CD4-positive, alpha-beta T cell (primary cell): ENCODE data around the gene DNPH1. TPM values are rescaled to one million over a fixed set of nuclear protein-coding genes. Genes with fewer than 3 reads are reported as not detected.

Experiments used
- ATAC-seq: fragments of 200-7000 bp; cut with Tn5 transposase; one replicate; pipeline ENCODE4 v1.10.0; 2022; ENCODE audit warnings: mild to moderate bottlenecking; ENCODE audit not compliant: poor library complexity
- CTCF ChIA-PET: fragments of 350-600 bp; sonication (Branson Sonifier 250); formaldehyde crosslinking; loops from one replicate; lab custom pipeline; 2021; ENCODE audit warnings: antibody characterized with exemption, inconsistent platforms; lab: Charles Lee
- POLR2A ChIA-PET: fragments of 350-600 bp; sonication (Branson Sonifier 250); formaldehyde crosslinking; loops from one replicate; lab custom pipeline; 2021; ENCODE audit warnings: antibody characterized with exemption, inconsistent platforms; lab: Charles Lee
- DNase-seq, 14 experiments: peaks; one replicate each; pipeline ENCODE4 v3.0.0-alpha.2; 2013 to 2020; ENCODE audit warnings: mixed read lengths in 2 of 14
- H3K27ac ChIP-seq, 2 donors: one replicate each; pipeline versions ENCODE4 v1.5.1 to v1.7.0; 2013; ENCODE audit warnings: low read length in 2 of 2, low read depth in 1 of 2, mild to moderate bottlenecking in 1 of 2
- H3K27me3 ChIP-seq, 2 experiments: 1 replicate in 1 of 2; 2 replicates in 1 of 2; pipeline versions ENCODE4 v1.6.1 to v1.7.0; 2013; ENCODE audit warnings: low read length in 2 of 2, control low read depth in 1 of 2, mild to moderate bottlenecking in 1 of 2, moderate library complexity in 1 of 2; ENCODE audit not compliant: insufficient read depth in 2 of 2, control insufficient read depth in 1 of 2
- H3K36me3 ChIP-seq: one replicate; pipeline ENCODE4 v1.6.1; 2013; ENCODE audit warnings: low read length, control low read depth; ENCODE audit not compliant: insufficient read depth
- H3K4me1 ChIP-seq: one replicate; pipeline ENCODE4 v1.6.1; 2013; ENCODE audit warnings: low read length, control low read depth; ENCODE audit not compliant: insufficient read depth
- H3K4me3 ChIP-seq: one replicate; pipeline ENCODE4 v1.5.1; 2013; ENCODE audit warnings: mild to moderate bottlenecking, low read length, moderate library complexity
- H3K9me3 ChIP-seq, 2 experiments: 1 replicate in 1 of 2; 2 replicates in 1 of 2; pipeline versions ENCODE4 v1.6.1 to v1.7.0; 2013; ENCODE audit warnings: low read length in 2 of 2, mild to moderate bottlenecking in 2 of 2, control low read depth in 1 of 2, moderate library complexity in 1 of 2; ENCODE audit not compliant: control insufficient read depth in 1 of 2, insufficient read depth in 1 of 2
- H3K27ac Mint-ChIP-seq: one replicate; pipeline ENCODE4 v1.8.0; 2020; ENCODE audit warnings: mixed read lengths
- H3K27me3 Mint-ChIP-seq: one replicate; pipeline ENCODE4 v1.8.0; 2021; ENCODE audit warnings: mixed read lengths
- H3K36me3 Mint-ChIP-seq: one replicate; pipeline ENCODE4 v1.8.0; 2021; ENCODE audit warnings: low read depth, mixed read lengths
- H3K4me1 Mint-ChIP-seq: one replicate; pipeline ENCODE4 v1.8.0; 2021; ENCODE audit warnings: low read depth, mixed read lengths
- H3K4me3 Mint-ChIP-seq: one replicate; pipeline ENCODE4 v1.8.0; 2020; ENCODE audit warnings: mild to moderate bottlenecking, mixed read lengths
- H3K9me3 Mint-ChIP-seq: one replicate; pipeline ENCODE4 v1.8.0; 2020; ENCODE audit warnings: mixed read lengths
- intact Hi-C, 2 experiments: fragments of 100-400 bp; cut with DNase I in 1 of 2; cut with micrococcal nuclease in 1 of 2; formaldehyde crosslinking; loops; one replicate each; pipeline versions ENCODE4 v1.15.1 to v1.9.0; 2023 to 2025; cut with DNase I, micrococcal nuclease
- total RNA-seq, 174 experiments: library from RNA in 2 of 174; stranded (reverse) in 2 of 174; gene quantifications; one replicate each; pipeline ENCODE4 v1.2.3 and lab custom pipeline; 2021 to 2026
- TF ChIP-seq, protein P1 (sequence below): fragments of 200-600 bp; IDR thresholded peaks from one replicate; pipeline ENCODE4 v1.8.0; 2022; ENCODE audit warnings: antibody characterized with exemption, mild to moderate bottlenecking

The DNPH1 gene
- total RNA-seq, 2 experiments from 2014 or later: 27.3 to 30.6 TPM

DNA sequence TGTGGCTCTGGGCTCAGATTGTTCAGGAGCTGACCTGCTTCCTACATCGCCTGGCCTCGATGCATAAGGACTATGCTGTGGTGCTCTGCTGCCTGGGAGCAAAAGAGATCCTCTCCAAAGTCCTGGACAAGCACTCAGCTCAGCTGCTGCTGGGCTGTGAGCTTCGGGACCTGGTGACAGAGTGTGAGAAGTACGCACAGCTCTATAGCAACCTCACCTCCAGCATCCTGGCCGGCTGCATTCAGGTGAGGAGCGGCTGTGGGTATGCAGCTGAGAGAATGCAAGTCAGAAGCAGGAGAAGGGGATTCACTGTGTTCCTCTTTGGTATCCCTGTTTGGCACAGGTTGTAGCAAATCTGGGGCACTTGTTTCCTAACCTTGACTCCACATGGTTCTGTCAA is 29.4 kb downstream of the DNPH1 start:
- Histone ChIP-seq H3K4me3 (no peak overlapping the region), H3K27ac (no peak overlapping the region), H3K36me3 (peaks cover 74% of the 10 kb centered on the region), H3K9me3 (no peaks in the 10 kb centered on the region), H3K4me1 (no peaks in the 10 kb centered on the region), H3K27me3 (no peaks in the 10 kb centered on the region)
- peak in 1 of 14 experiments; percentile 8 for DNase-seq
- H3K9me3 Mint-ChIP-seq: no peaks in the 10 kb centered on the region
- no peak overlapping the region for H3K27ac Mint-ChIP-seq
- intact Hi-C loops: no loop called here
- no peak overlapping the region for H3K4me3 Mint-ChIP-seq
- TF ChIP-seq, protein P1, sequence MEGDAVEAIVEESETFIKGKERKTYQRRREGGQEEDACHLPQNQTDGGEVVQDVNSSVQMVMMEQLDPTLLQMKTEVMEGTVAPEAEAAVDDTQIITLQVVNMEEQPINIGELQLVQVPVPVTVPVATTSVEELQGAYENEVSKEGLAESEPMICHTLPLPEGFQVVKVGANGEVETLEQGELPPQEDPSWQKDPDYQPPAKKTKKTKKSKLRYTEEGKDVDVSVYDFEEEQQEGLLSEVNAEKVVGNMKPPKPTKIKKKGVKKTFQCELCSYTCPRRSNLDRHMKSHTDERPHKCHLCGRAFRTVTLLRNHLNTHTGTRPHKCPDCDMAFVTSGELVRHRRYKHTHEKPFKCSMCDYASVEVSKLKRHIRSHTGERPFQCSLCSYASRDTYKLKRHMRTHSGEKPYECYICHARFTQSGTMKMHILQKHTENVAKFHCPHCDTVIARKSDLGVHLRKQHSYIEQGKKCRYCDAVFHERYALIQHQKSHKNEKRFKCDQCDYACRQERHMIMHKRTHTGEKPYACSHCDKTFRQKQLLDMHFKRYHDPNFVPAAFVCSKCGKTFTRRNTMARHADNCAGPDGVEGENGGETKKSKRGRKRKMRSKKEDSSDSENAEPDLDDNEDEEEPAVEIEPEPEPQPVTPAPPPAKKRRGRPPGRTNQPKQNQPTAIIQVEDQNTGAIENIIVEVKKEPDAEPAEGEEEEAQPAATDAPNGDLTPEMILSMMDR: no peak
- no peak for ATAC-seq
- CTCF ChIA-PET: no interaction called here
- peaks cover 66% of the 10 kb centered on the region for H3K36me3 Mint-ChIP-seq
- no peaks in the 10 kb centered on the region for H3K4me1 Mint-ChIP-seq
- H3K27me3 Mint-ChIP-seq: no peaks in the 10 kb centered on the region
- POLR2A ChIA-PET: no interaction called here

DNA sequence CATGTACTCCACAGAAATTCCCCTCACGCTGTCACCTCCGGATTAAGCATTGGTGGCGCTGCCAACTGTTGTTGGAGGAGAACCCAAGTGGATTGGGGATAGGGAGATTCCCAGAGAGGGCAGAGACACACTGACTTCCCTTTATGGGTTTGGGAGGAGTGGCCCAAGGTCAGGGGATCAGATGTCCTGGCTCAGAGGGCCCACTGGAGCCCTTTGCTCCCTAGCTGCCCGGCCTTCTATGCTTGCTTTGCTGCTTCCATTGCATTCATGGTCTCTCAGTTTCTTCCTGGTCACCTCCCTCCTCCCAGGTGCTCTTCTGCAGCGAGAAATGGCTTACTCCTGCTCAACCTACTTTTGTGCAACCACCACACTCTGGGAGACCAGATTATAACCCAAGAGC is 32.9 kb downstream of the DNPH1 start:
- ChIA-PET CTCF (no interaction called here), POLR2A (no interaction called here)

DNA sequence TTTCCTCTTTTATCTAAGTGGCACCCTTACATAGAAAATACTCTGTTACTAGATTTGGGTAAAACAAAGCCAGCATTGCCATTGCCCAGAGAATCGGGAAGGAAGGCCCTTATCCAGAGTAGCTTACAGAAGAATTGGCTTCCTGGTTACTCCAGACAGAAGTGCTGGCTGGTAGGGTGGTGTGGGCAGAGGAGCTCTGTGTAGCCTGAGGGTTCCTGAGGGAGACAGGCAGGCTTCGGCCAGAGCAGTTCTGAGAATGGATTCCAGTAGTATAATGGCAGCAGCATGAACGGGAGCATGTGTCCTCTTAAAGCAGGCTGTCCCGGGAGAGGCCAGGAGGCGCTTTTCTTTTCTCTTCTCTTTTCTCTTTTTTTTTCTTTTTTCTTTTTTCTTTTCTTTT is 35.4 kb downstream of the DNPH1 start:
- ChIA-PET POLR2A (no interaction called here), CTCF (no interaction called here)
- H3K4me3 Mint-ChIP-seq: no peak overlapping the region
- TF ChIP-seq, protein P1: no peak
- Histone ChIP-seq H3K27me3 (no peaks in the 10 kb centered on the region), H3K27ac (no peak overlapping the region), H3K36me3 (peaks cover 61% of the 10 kb centered on the region), H3K4me3 (no peak overlapping the region), H3K9me3 (no peaks in the 10 kb centered on the region), H3K4me1 (no peaks in the 10 kb centered on the region)
- H3K4me1 Mint-ChIP-seq: peaks cover 12% of the 10 kb centered on the region
- intact Hi-C loops: no loop called here
- peaks cover 69% of the 10 kb centered on the region for H3K36me3 Mint-ChIP-seq
- no peak for DNase-seq
- no peak overlapping the region for H3K27ac Mint-ChIP-seq
- no peaks in the 10 kb centered on the region for H3K27me3 Mint-ChIP-seq
- ATAC-seq: no peak
- H3K9me3 Mint-ChIP-seq: no peaks in the 10 kb centered on the region

More for the DNA sequence above, 32.9 kb downstream of the DNPH1 start:
- no peaks in the 10 kb centered on the region for H3K4me1 ChIP-seq
- ATAC-seq (no peak), DNase-seq (peak in 1 of 14 experiments; percentile 15)
- intact Hi-C loops: no loop called here
- Mint-ChIP-seq H3K4me1 (no peaks in the 10 kb centered on the region), H3K9me3 (no peaks in the 10 kb centered on the region), H3K27me3 (no peaks in the 10 kb centered on the region), H3K4me3 (no peak overlapping the region), H3K36me3 (peaks cover 75% of the 10 kb centered on the region), H3K27ac (no peak overlapping the region)
- no peak overlapping the region for H3K27ac ChIP-seq
- no peak overlapping the region for H3K4me3 ChIP-seq
- no peaks in the 10 kb centered on the region for H3K9me3 ChIP-seq
- H3K36me3 ChIP-seq: peaks cover 69% of the 10 kb centered on the region
- H3K27me3 ChIP-seq: no peaks in the 10 kb centered on the region
- TF ChIP-seq, protein P1: no peak
